Measurements from ENCODE around the gene RNF151.

The RNF151 gene

DNA sequence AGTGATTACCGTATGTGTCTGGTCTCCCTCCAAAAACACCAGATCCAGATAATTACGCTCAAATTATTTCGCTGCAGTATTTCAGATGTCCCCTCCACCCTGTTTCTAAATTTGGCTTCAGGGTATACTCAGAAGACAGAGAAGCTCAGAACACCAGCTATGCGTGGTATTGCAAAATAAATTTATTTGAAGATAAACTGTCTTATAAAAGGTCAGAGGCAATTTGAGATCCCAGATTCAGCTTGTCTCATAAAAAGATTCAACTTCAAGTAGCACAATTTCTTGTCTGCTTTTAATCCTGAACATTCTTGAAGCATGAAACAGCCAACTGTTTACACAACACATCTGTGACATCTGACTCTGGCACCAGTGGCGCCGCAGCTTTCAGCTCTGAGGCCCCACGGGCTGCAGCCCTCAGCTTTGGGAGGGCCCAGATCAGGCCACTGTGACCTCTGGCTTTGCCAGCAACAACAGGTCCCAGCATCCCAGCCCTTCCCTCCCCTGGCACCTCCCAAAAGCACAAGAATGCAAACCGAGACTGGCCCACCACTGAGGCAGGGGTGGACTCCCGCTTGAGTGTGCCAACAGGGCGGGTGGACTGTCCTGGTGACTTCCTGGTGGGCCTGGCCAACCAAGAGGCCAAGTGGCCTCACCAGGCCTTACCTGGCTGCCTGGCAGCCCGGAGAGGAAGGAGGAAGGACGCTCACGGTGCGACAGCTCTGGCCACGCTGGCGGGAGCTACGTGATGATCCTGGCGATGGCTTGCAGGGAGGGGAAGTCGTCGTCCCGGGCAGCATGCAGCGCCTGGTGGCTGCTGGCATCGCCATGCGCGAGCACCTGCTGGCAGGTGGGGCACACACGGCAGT is 31.1 kb downstream of the RNF151 start:
- TF ChIP-seq, protein P1, sequence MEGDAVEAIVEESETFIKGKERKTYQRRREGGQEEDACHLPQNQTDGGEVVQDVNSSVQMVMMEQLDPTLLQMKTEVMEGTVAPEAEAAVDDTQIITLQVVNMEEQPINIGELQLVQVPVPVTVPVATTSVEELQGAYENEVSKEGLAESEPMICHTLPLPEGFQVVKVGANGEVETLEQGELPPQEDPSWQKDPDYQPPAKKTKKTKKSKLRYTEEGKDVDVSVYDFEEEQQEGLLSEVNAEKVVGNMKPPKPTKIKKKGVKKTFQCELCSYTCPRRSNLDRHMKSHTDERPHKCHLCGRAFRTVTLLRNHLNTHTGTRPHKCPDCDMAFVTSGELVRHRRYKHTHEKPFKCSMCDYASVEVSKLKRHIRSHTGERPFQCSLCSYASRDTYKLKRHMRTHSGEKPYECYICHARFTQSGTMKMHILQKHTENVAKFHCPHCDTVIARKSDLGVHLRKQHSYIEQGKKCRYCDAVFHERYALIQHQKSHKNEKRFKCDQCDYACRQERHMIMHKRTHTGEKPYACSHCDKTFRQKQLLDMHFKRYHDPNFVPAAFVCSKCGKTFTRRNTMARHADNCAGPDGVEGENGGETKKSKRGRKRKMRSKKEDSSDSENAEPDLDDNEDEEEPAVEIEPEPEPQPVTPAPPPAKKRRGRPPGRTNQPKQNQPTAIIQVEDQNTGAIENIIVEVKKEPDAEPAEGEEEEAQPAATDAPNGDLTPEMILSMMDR (conservative IDR thresholded peaks at IDR 0.05; ENCODE audit: low read length), result no peak
- peak; percentile 84 for DNase-seq (ENCODE audit: low read depth)
- H3K4me3 ChIP-seq (ENCODE audit: low read length), result no peak overlapping the region

DNA sequence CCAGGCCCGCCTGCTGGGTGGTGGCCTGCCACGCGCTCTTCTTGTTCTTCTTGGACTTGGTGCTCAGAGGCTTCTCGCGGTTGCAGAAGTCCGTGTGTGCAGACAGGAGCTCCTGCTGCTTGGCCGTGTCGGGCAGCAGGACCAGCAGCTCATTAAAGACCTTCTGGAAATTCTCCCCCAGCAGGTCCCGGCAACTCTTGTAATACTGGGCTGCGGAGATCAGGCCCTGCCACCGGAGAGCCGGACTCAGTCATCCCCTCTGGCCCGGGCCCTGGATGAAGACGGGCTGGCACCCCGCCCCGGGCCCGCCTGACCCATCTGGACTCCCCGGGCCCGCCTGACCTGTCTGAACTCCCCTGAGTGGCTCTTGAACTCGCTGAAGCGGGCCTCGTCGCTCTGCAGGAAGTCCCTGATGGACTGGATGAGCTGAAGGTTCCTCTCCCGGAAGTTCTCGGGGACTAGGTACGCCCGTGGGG is 31.7 kb downstream of the RNF151 start:
- TF ChIP-seq, protein P1 (conservative IDR thresholded peaks at IDR 0.05; ENCODE audit: low read length), result no peak
- H3K4me3 ChIP-seq (ENCODE audit: low read length), result no peak overlapping the region
- DNase-seq (ENCODE audit: low read depth), result no peak

DNA sequence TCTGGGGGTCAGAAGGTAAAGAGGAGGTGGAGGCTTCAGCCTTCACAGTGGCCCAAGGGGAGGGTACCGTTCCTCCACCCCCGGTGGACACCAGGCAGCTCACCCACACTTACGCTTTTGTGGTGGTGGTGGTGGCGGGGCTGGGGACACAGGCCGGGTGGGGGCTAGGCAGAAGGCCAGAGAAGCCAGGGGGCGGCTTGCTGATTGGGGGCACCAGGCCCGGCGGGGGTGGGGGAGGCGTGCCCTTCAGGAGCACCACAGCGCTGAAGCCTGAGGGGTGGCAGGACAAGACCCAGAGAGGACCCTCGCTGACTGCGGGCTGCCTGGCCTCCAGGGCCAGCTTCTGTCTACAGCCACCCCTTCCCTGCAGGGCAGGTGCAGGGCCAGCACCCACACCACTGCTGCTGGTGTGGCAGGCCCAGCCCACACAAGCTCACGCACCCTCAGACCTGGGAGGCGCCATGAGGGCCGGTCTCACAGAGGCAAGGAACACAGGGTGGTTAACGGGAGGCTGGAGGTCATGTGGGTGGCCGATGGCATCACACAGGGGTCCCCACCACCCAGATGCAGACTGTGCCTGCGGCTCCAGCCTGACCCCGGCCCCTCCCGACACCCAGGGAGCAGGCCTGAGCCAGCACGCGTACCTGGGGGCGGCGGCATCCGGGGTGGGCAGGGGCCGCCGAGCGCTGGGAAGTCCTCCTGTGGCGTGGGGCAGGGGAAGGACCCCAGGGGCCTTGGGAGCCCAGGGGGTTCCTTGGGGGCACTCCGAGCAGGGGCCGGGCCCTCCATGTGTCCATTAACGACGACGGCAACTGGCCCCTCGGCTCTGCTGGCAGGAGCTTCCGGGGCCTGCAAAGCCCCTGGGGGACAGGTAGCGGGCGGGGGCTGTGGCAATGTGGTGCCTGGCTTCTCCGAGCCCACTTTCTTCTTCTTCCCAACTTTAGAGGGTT is 32.5 kb downstream of the RNF151 start:
- TF ChIP-seq, protein P1 (conservative IDR thresholded peaks at IDR 0.05; ENCODE audit: low read length), result no peak
- H3K4me3 ChIP-seq (ENCODE audit: low read length), result no peak overlapping the region
- no peak for DNase-seq (ENCODE audit: low read depth)

DNA sequence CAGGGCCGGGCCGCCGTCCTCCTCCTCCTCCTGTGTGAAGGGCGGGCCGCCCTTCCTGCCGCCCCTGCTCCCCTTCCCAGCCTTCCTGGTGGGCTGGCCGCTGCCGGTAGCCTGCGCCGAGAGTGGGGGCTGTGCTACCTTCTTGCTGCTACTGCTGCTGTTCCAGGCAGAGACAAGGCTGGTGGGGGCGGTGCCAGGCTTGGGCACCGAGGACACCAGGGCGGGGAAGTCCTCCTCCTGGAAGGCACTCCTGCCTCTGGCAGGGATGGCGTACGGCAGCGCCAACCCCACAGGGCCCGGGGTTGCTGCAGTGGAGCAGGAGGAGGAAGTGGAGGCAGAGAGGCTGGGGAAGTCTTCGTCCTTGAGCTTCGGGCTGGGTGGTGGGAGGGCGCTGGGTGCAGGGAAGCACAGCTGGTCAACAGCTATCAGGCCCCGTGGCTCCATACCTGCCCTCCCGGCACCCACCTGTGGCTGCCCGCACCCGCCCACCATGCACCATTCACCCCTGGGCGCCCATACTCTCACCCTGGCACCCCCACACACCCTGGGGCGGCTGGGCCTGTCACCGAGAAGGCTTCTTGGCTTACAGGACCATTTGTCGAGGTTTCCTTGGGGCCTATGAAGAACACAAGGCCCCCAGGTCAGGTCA is 33.3 kb downstream of the RNF151 start:
- TF ChIP-seq, protein P1 (conservative IDR thresholded peaks at IDR 0.05; ENCODE audit: low read length), result no peak
- H3K4me3 ChIP-seq (ENCODE audit: low read length), result no peak overlapping the region
- DNase-seq (ENCODE audit: low read depth), result no peak

DNA sequence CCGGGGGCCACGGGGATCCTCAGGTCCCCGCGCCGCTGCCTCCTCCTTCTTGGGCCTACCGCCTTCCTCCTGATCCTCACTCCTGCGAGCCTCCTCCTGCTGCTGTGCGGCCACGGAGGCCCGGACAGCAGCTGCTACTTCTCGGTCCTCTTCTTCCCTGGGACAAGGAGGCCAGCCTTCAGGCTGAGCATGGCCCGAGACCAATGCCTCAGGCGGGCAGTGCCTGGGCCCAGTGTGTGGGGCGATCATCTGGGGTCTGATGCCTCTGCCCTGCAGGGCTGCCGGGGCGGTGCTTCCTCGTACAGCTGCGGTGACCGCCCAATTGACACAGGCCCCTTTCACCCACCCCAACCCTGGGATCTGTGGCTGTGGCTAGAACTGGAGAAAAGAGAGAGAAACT is 34.4 kb downstream of the RNF151 start:
- TF ChIP-seq, protein P1 (conservative IDR thresholded peaks at IDR 0.05; ENCODE audit: low read length), result no peak
- no peak for DNase-seq (ENCODE audit: low read depth)
- no peak overlapping the region for H3K4me3 ChIP-seq (ENCODE audit: low read length)

DNA sequence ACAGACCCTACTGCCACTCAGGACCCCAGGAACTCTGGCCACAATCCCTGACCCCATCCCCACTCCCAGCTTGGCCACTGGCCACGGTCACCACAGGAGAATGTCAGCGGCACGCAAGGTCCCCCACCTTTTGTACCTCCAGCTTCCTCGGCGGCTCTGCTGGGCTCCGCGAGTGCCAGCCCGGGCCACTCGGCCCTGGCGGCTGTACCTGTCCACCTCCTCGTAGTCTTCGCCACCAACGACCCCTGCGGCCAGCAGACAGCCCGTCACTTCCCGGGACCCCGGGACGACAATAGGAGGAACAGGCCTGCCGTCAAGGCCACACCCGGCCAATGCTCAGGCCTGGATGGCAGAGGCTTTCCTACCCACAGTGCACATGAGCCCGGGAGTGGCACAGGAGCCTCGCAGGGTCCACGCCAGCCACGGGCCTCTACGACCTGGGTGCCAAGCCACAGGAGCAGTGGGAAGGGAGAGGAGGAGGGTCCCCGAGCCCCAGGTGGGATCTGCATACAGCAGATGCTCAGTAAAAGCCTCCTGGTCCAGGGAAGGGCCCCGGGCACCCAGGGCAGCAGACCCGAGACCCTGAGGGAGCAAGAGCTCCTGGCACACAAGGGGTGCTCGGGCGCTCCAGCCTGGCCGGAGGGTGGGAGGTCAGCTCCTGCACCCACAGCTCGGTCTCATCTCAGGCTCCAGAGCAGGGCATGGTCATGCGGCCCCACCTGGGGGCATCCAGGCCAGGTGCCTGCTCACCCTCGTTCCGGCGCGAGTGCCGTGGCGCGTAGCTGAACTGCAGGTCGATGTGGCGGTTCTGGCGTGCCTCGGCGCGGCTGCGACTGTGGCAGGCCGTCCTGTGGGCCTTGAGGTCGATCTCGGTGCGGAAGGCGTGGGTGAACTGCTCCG is 35.0 kb downstream of the RNF151 start:
- no peak for DNase-seq (ENCODE audit: low read depth)
- TF ChIP-seq, protein P1 (conservative IDR thresholded peaks at IDR 0.05; ENCODE audit: low read length), result no peak
- H3K4me3 ChIP-seq (ENCODE audit: low read length), result no peak overlapping the region

All from AG10803 (cell line).